Measurements from ENCODE around the gene ADAMTS13.
A peak's percentile ranks its signal among the peaks of the same experiment; 100 is the strongest.

The ADAMTS13 gene

DNA sequence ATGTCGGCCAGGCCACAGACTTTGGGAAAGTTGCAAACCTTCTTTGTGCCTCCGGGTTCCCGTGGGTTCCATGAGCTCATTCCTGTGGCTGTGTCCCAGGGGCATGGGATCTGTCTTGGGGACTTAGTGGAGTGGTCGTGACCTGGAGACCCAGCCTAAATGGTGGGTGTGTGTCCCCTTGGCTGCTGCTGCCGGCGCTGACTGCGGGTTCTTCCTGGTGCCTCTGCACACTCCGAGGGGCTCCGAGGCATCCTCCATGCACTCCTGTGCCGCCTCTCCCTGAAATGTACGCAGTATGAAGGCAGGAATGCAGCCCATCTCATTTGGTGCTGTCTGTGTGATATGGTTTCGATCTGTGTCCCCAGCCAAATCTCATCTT lies 77.7 kb downstream of the ADAMTS13 start:
- no peak for TF ChIP-seq CTCF (conservative IDR thresholded peaks at IDR 0.05)
- no peak overlapping the region for H3K27ac ChIP-seq

GRCh38 chr9:133502112-133502511 lies 79.9 kb downstream of the ADAMTS13 start:
- no peak for TF ChIP-seq CTCF (conservative IDR thresholded peaks at IDR 0.05)
- H3K27ac ChIP-seq = no peak overlapping the region

- peak overlapping the region; percentile 52; the same call in 1 of the 2 replicates for H3K27ac ChIP-seq
- no peak for TF ChIP-seq CTCF (conservative IDR thresholded peaks at IDR 0.05)
Observed at GRCh38 chr9:133505186-133505830, 83.1 kb downstream of the ADAMTS13 start.

DNA sequence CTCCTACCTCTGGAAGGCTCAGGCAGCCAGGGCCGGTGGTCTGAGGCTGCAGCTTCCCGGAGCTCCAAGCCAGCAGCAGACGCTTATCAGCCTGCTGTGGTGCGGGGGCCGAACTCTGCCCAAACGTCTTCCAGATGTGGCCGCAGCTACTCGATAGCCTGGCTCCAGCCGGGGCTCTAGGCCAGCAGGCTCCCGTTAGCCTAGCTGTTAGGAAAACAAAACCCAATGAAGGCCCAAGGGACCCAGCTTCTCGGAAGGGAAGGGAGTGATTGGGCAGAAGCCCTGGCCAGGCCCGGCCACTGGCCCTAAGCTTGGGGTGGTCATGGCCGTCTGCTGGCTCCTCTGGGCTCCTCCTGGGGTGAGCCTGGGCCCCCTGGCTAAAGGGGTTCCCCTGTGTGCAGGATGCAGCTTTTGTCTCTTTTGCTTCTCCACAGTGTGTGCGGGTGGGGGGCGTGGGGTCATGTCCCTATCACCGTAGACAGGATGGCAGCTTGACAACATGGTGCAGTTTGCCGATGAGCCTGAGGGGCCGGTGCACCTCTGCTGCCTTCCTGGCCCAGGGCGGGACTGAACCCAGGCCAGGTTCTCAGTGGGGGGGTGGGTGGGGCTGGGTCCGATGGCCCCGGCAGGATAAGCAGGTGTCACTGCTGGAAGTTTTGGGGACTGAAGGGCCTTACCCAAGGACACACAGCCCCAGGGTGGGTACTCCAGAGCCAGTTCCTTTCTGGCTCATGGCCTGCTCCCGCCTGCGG lies 83.9 kb downstream of the ADAMTS13 start:
- TF ChIP-seq CTCF (conservative IDR thresholded peaks at IDR 0.05) = no peak
- peak overlapping the region; percentile 52 for H3K27ac ChIP-seq

GRCh38 chr9:133506653-133507038 lies 84.5 kb downstream of the ADAMTS13 start:
- H3K27ac ChIP-seq = peak overlapping the region; percentile 52

GRCh38 chr9:133507246-133507965 lies 85.2 kb downstream of the ADAMTS13 start:
- peak overlapping the region; percentile 52; the same call in 1 of the 2 replicates for H3K27ac ChIP-seq
- no peak for TF ChIP-seq CTCF (conservative IDR thresholded peaks at IDR 0.05)

More at GRCh38 chr9:133506653-133507038, 84.5 kb downstream of the ADAMTS13 start:
- TF ChIP-seq CTCF (conservative IDR thresholded peaks at IDR 0.05) = no peak

DNA sequence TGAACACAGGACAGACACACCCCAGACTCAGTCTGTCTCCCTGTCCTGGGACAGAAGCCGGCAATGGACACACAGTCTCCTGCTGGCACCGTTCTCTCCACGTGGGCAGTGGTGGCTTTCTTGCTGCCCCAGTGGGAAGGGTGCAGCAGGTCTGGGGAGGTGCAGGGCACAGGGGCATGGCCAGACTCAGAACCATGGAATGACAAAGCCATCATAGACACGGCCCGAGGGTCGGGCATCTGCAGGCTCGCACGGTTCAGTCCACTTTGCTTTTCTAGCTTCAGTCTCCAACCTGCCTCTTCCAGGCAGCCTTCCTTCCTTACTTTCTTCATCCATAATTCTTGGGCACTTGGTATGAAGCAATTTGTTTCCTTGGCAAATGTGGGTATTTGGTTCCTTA lies 85.9 kb downstream of the ADAMTS13 start:
- no peak overlapping the region for H3K27ac ChIP-seq
- no peak for TF ChIP-seq CTCF (conservative IDR thresholded peaks at IDR 0.05)
